Tibial artery (tissue), 4 donors: ENCODE data around the gene SSRP1.

Experiments used
- DNase-seq, 2 donors: peaks; one replicate each; pipeline ENCODE4 v3.0.0-alpha.2; 2019
- H3K27ac ChIP-seq, 2 donors: fragments of 200-600 bp; sonication (generic) in 1 of 2; 1 replicate in 1 of 2; 2 replicates in 1 of 2; pipeline ENCODE4 v1.5.1; 2018 to 2019; ENCODE audit warnings: mild to moderate bottlenecking in 1 of 2
- H3K27me3 ChIP-seq, 2 donors: fragments of 200-600 bp; sonication (generic) in 1 of 2; one replicate each; pipeline versions ENCODE4 v1.5.1 to v1.6.0; 2016 to 2019
- H3K36me3 ChIP-seq, 3 donors: fragments of 200-600 bp; sonication (generic) in 2 of 3; one replicate each; pipeline ENCODE4 v1.5.1; 2016 to 2019; ENCODE audit warnings: mild to moderate bottlenecking in 2 of 3
- H3K4me1 ChIP-seq, 4 donors: fragments of 200-600 bp; sonication (generic) in 2 of 4; 1 replicate in 3 of 4; 2 replicates in 1 of 4; pipeline ENCODE4 v1.5.1; 2016 to 2019
- H3K4me3 ChIP-seq, 2 donors: fragments of 200-600 bp; sonication (generic) in 1 of 2; 1 replicate in 1 of 2; 2 replicates in 1 of 2; pipeline ENCODE4 v1.5.1; 2018 to 2019; ENCODE audit warnings: mild to moderate bottlenecking in 2 of 2
- H3K9me3 ChIP-seq, 3 donors: fragments of 200-600 bp; sonication (generic) in 1 of 3; one replicate each; pipeline ENCODE4 v1.5.1; 2016 to 2019
- intact Hi-C: fragments of 100-400 bp; cut with DNase I; formaldehyde crosslinking; loops from one replicate; pipeline ENCODE4 v1.15.0; 2023; ENCODE audit warnings: low total_unique reads
- TF ChIP-seq, protein P1 (sequence below), 2 experiments: fragments of 200-600 bp in 1 of 2; fragments of 450-650 bp in 1 of 2; IDR thresholded peaks; one replicate each; pipeline ENCODE4 v1.5.1; 2017 to 2019; ENCODE audit warnings: antibody characterized with exemption in 2 of 2, mild to moderate bottlenecking in 1 of 2, moderate library complexity in 1 of 2

SSRP1 gene

DNA sequence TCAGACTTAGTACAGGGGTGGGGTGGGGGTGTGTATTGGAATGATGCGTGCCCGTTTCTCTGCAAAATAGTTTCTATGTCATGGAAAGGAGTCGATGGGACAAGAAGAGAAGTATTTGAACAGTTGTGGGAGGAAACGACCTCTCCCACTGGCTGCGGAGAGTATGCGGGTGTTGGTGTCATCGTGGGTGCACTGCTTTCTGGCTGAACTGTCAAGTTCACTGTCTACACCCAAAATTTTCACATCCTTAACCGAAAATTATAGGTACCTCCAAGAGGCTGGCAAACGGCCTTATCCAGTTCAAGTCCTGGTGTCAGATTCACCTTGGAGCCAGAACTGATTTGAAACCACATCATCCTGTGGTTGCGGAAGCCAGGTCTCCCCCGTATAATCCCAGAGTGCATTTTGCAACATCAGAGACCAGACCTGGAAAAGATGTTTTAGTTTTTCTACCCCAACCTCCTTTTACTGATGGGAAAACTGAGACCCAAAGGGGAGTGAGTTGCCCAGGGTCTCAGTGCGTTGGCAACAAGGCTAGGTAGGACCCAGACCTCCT is 497 bp upstream of the SSRP1 start:
- intact Hi-C loops: loop anchor here (5.0 kb wide), 1 partner anchor 326 kb away; no protein-coding TSS in a partner anchor
- Histone ChIP-seq H3K9me3 (no peaks in the 10 kb centered on the region), H3K27ac (peak overlapping the region; percentile 90 to 94), H3K4me1 (peaks cover 0 to 17% (median 16%) of the 10 kb centered on the region in 4 donors), H3K27me3 (peaks cover 0 to 16% of the 10 kb centered on the region in 2 donors), H3K36me3 (peaks cover 18 to 23% (median 20%) of the 10 kb centered on the region in 3 donors), H3K4me3 (peak overlapping the region; percentile 83 to 95)
- TF ChIP-seq, protein P1, sequence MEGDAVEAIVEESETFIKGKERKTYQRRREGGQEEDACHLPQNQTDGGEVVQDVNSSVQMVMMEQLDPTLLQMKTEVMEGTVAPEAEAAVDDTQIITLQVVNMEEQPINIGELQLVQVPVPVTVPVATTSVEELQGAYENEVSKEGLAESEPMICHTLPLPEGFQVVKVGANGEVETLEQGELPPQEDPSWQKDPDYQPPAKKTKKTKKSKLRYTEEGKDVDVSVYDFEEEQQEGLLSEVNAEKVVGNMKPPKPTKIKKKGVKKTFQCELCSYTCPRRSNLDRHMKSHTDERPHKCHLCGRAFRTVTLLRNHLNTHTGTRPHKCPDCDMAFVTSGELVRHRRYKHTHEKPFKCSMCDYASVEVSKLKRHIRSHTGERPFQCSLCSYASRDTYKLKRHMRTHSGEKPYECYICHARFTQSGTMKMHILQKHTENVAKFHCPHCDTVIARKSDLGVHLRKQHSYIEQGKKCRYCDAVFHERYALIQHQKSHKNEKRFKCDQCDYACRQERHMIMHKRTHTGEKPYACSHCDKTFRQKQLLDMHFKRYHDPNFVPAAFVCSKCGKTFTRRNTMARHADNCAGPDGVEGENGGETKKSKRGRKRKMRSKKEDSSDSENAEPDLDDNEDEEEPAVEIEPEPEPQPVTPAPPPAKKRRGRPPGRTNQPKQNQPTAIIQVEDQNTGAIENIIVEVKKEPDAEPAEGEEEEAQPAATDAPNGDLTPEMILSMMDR (IDR thresholded peaks at IDR 0.05): no peak
- no peak for DNase-seq

DNA sequence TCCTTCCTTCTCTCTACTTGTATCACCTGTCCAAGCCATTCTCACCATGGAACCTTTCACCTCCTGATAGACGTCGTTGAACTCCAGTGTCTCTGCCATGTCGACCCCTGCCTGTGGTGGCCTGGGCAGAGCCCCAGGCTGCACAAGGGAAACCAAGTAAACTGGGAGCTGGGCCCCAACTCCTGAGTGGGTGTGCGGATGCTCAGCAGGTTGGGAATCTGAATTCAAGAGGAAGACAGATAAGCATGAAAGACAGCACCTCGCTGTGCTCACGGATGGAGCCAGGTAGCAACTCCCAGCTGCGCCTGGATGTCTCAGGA is 709 bp downstream of the SSRP1 start:
- peak overlapping the region; percentile 83 to 95 for H3K4me3 ChIP-seq
- TF ChIP-seq, protein P1 (IDR thresholded peaks at IDR 0.05): no peak
- intact Hi-C loops: loop anchor here (5.0 kb wide), 1 partner anchor 327 kb away; no protein-coding TSS in a partner anchor
- peaks cover 29 to 35% (median 32%) of the 10 kb centered on the region in 3 donors for H3K36me3 ChIP-seq
- peaks cover 0 to 16% of the 10 kb centered on the region in 2 donors for H3K27me3 ChIP-seq
- no peak for DNase-seq
- no peaks in the 10 kb centered on the region for H3K9me3 ChIP-seq
- peak overlapping the region; percentile 90 to 94 for H3K27ac ChIP-seq
- H3K4me1 ChIP-seq: peaks cover 0 to 17% (median 16%) of the 10 kb centered on the region in 4 donors

DNA sequence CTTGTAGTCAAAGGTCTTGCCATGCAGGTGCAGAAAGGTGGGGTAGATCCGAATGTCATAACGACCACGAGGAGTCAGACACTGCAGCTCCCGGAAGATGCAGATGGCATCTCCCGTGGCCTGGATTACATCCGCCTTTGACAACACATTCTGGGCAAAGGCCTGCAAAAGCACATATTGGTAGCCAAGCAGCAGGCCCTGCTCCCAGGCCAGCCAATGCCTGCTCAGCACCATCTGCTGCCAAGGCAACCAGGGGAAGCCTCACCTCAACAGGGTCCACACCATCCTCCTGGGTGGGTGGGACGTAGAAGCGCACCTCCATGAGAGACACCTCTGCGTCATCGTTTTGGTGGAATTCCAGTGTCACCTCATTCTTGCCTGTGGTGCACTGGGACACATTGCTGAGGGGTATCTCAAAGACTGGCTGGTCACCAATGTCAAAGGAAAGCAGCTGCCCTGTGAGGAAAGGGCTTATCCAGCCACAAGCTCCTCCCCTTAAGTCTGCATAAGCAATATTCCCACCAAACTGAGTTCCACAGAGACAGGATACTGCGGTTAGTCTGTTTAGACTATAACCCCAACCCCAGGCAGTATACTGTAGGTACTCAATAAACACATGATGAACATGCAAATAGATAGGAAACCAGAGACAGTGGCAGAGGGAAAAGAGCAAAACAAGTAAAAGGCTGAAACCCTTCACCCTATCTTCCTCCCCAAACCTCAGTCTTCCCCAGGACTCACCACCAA is 2.8 kb downstream of the SSRP1 start:
- no peak for DNase-seq
- H3K36me3 ChIP-seq: peaks cover 39 to 56% (median 51%) of the 10 kb centered on the region in 3 donors
- H3K4me1 ChIP-seq: peaks cover 0 to 17% (median 16%) of the 10 kb centered on the region in 4 donors
- intact Hi-C loops: no loop called here
- no peaks in the 10 kb centered on the region for H3K9me3 ChIP-seq
- TF ChIP-seq, protein P1 (IDR thresholded peaks at IDR 0.05): no peak
- H3K27ac ChIP-seq: no peak overlapping the region
- peaks cover 0 to 1% of the 10 kb centered on the region in 2 donors for H3K27me3 ChIP-seq
- no peak overlapping the region for H3K4me3 ChIP-seq

DNA sequence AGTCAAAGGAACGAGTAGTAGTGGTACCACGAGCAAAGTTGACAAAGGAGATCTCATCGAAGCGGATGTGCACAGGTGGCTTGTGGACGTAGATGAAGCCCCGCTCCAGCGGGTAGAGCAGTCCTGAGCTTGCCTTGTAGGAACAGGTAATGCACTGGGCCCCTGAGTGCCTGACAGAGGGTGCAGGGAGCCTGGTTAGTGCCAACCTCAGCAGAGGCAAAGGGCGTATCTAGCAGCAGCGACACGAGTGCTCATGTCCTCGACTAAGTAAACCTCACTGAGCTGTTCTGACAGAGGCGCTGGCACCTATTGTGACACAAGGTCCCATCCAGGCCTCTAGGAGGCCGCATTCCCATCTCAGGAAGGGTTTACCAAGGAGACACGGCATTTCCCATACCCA is 4.0 kb downstream of the SSRP1 start:
- H3K27ac ChIP-seq: no peak overlapping the region
- TF ChIP-seq, protein P1 (IDR thresholded peaks at IDR 0.05): no peak
- no peaks in the 10 kb centered on the region for H3K9me3 ChIP-seq
- H3K4me1 ChIP-seq: peaks cover 0 to 17% (median 16%) of the 10 kb centered on the region in 4 donors
- no peaks in the 10 kb centered on the region for H3K27me3 ChIP-seq
- peaks cover 50 to 68% (median 62%) of the 10 kb centered on the region in 3 donors for H3K36me3 ChIP-seq
- intact Hi-C loops: no loop called here
- no peak for DNase-seq
- no peak overlapping the region for H3K4me3 ChIP-seq

DNA sequence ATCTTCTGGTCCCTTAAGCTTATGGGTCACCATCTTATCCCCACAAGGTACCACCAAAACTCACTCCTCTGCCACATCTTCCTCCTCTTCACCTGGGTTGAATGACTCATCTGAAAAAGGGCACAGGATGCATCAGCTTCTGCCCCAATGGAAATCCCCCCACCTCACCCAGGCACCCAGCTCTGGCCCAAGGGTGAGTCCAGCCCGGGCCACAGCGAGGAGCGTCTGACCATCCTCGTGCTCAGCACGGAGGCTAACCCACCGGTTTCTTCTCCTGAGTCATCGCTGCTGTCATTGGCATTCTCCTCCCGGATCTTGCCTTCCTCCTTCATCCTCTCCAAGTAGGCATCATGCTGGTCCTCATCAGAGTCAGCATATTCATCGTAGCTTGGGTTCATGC is 5.7 kb downstream of the SSRP1 start:
- Histone ChIP-seq H3K36me3 (peaks cover 51 to 74% (median 65%) of the 10 kb centered on the region in 3 donors), H3K4me3 (no peak overlapping the region), H3K9me3 (no peaks in the 10 kb centered on the region), H3K27me3 (no peaks in the 10 kb centered on the region), H3K27ac (no peak overlapping the region), H3K4me1 (peaks cover 0 to 23% (median 22%) of the 10 kb centered on the region in 4 donors)
- no peak for DNase-seq
- intact Hi-C loops: no loop called here
- TF ChIP-seq, protein P1 (IDR thresholded peaks at IDR 0.05): no peak
